ENCODE results near the gene F2. TPM values are rescaled to one million over a fixed set of nuclear protein-coding genes. Genes with fewer than 3 reads are reported as not detected.

The F2 gene
- total and polyA plus RNA-seq, 2 of the 13 experiments (the other 11 are each of a cell fraction or from before 2014, with no cell fraction given), result 330 to 801 TPM

- TF ChIP-seq CREB3 (CRISPR knock-in tag; IDR thresholded peaks at IDR 0.05), result no peak
- no peak for TF ChIP-seq ZNF20 (CRISPR knock-in tag; IDR thresholded peaks at IDR 0.05)
- TF ChIP-seq NFRKB (IDR thresholded peaks at IDR 0.05), result no peak
- peak; percentile 55; the same call in 1 of the 2 replicates for TF ChIP-seq SSRP1 (CRISPR knock-in tag; IDR thresholded peaks at IDR 0.05)
- no peak for TF ChIP-seq ZNF569 (CRISPR knock-in tag; IDR thresholded peaks at IDR 0.05; ENCODE audit: borderline replicate concordance)
- no peak for TF ChIP-seq RBAK (CRISPR knock-in tag; IDR thresholded peaks at IDR 0.05)
- TF ChIP-seq NFYB (CRISPR knock-in tag; IDR thresholded peaks at IDR 0.05), result peak; percentile 15; the same call in 1 of the 2 replicates
- TF ChIP-seq STAT6 (CRISPR knock-in tag; IDR thresholded peaks at IDR 0.05; ENCODE audit: borderline replicate concordance), result peak; percentile 60; the same call in 1 of the 2 replicates
- no peak for TF ChIP-seq ZNF552 (CRISPR knock-in tag; IDR thresholded peaks at IDR 0.05; ENCODE audit: borderline replicate concordance)
- TF ChIP-seq ZNF839 (CRISPR knock-in tag; IDR thresholded peaks at IDR 0.05; ENCODE audit: borderline replicate concordance), result no peak
- TF ChIP-seq ZNF761 (CRISPR knock-in tag; conservative IDR thresholded peaks at IDR 0.05), result no peak; the same call in 1 of the 2 replicates
- TF ChIP-seq CAMTA2 (CRISPR knock-in tag; IDR thresholded peaks at IDR 0.05; ENCODE audit: borderline replicate concordance), result no peak
- TF ChIP-seq ZSCAN29 (CRISPR knock-in tag; conservative IDR thresholded peaks at IDR 0.05), result 0 out of 2 replicates have a peak, but pooled peaks have one; percentile 58
- TF ChIP-seq SIX4 (CRISPR knock-in tag; IDR thresholded peaks at IDR 0.05), result peak; percentile 65; the same call in 1 of the 2 replicates
- TF ChIP-seq KDM5B (CRISPR knock-in tag; IDR thresholded peaks at IDR 0.05; ENCODE audit: borderline replicate concordance), result peak; percentile 56; the same call in 1 of the 2 replicates
- no peak for TF ChIP-seq MATR3 (CRISPR knock-in tag; IDR thresholded peaks at IDR 0.05)
- TF ChIP-seq ZNF3 (CRISPR knock-in tag; IDR thresholded peaks at IDR 0.05), result no peak
- TF ChIP-seq ESRRA (CRISPR knock-in tag; IDR thresholded peaks at IDR 0.05; ENCODE audit: low read depth), result peak; percentile 70; the same call in 1 of the 2 replicates
- TF ChIP-seq NCOA1 (CRISPR knock-in tag; IDR thresholded peaks at IDR 0.05), result peak; percentile 90
- TF ChIP-seq FLYWCH1 (CRISPR knock-in tag; IDR thresholded peaks at IDR 0.05), result no peak
- TF ChIP-seq RFX3 (CRISPR knock-in tag; IDR thresholded peaks at IDR 0.05), result no peak
- TF ChIP-seq SRF (IDR thresholded peaks at IDR 0.05; ENCODE audit: low read depth, low read length), result no peak
- no peak; the same call in 1 of the 2 replicates for TF ChIP-seq KMT2B (CRISPR knock-in tag; IDR thresholded peaks at IDR 0.05)
- 0 out of 2 replicates have a peak, but pooled peaks have one; percentile 80 for TF ChIP-seq ZFP1 (CRISPR knock-in tag; IDR thresholded peaks at IDR 0.05)
- no peak for TF ChIP-seq MZF1 (CRISPR knock-in tag; IDR thresholded peaks at IDR 0.05; ENCODE audit: borderline replicate concordance)
- no peak for TF ChIP-seq ZNF576 (CRISPR knock-in tag; IDR thresholded peaks at IDR 0.05)
- no peak for TF ChIP-seq ZNF550 (CRISPR knock-in tag; IDR thresholded peaks at IDR 0.05; ENCODE audit: borderline replicate concordance)
- TF ChIP-seq GABPB1 (CRISPR knock-in tag; IDR thresholded peaks at IDR 0.05), result peak; percentile 84
Measured at GRCh38 chr11:46718155-46719019, 626 bp upstream of the F2 start (continued).
